PC-3 (cell line): Measurements from ENCODE around the gene SLC24A3. TPM values are rescaled to one million over a fixed set of nuclear protein-coding genes. Genes with fewer than 3 reads are reported as not detected.

Experiments used
- ATAC-seq: fragments of 200-7000 bp; cut with Tn5 transposase; 2 replicates; pipeline ENCODE4 v1.9.1; 2020; ENCODE audit warnings: mild to moderate bottlenecking, moderate library complexity
- BruUV-seq: library from RNA; stranded (reverse); fragments of 400-500 nt; replicated peaks from 2 replicates; lab custom pipeline; 2021; lab: Mats Ljungman, UMichigan
- CTCF ChIA-PET: fragments of 300-600 bp; sonication (Branson Sonifier 250); formaldehyde crosslinking; loops from one replicate; lab custom pipeline; 2022; ENCODE audit warnings: antibody characterized with exemption; lab: Charles Lee
- POLR2A ChIA-PET: fragments of 300-600 bp; sonication (Branson Sonifier 250); formaldehyde crosslinking; loops from one replicate; lab custom pipeline; 2022; ENCODE audit warnings: antibody characterized with exemption; ENCODE audit not compliant: unreplicated experiment; lab: Charles Lee
- DNase-seq: peaks from one replicate; pipeline ENCODE4 v3.0.0-alpha.2; 2015
- H2AFZ ChIP-seq: fragments of 300-600 bp; sonication (generic); 2 replicates; pipeline ENCODE4 v1.6.0; 2016; ENCODE audit warnings: antibody characterized with exemption, low read length
- H3F3A ChIP-seq: fragments of 300-600 bp; sonication (generic); one replicate; pipeline ENCODE4 v1.6.0; 2017; ENCODE audit warnings: antibody characterized with exemption, low read length, control low read depth, mild to moderate bottlenecking; ENCODE audit not compliant: unreplicated experiment
- H3K27ac ChIP-seq: fragments of 300-600 bp; sonication (generic); 2 replicates; pipeline ENCODE4 v1.5.1; 2016; ENCODE audit warnings: mild to moderate bottlenecking, low read length
- H3K27me3 ChIP-seq: fragments of 300-600 bp; sonication (generic); 2 replicates; pipeline ENCODE4 v1.6.1; 2016; ENCODE audit warnings: low read length, mixed read lengths
- H3K36me3 ChIP-seq: fragments of 300-600 bp; sonication (generic); 2 replicates; pipeline ENCODE4 v1.6.1; 2016; ENCODE audit warnings: low read depth, mixed run types, low read length, mixed read lengths
- H3K4me1 ChIP-seq: fragments of 300-600 bp; sonication (generic); 2 replicates; pipeline ENCODE4 v1.5.1; 2016; ENCODE audit warnings: low read length; ENCODE audit not compliant: insufficient read depth
- H3K4me2 ChIP-seq: fragments of 300-600 bp; sonication (generic); 2 replicates; pipeline ENCODE4 v1.6.0; 2016; ENCODE audit warnings: low read length
- H3K4me3 ChIP-seq: fragments of 300-600 bp; sonication (generic); 2 replicates; pipeline ENCODE4 v1.5.1; 2016; ENCODE audit warnings: mild to moderate bottlenecking, low read length, mixed read lengths
- H3K79me2 ChIP-seq: fragments of 300-600 bp; sonication (generic); 2 replicates; pipeline ENCODE4 v1.6.1; 2017; ENCODE audit warnings: low read length, mixed read lengths
- H3K9ac ChIP-seq: fragments of 300-600 bp; sonication (generic); 2 replicates; pipeline ENCODE4 v1.6.0; 2016; ENCODE audit warnings: mild to moderate bottlenecking, low read length
- H3K9me2 ChIP-seq: fragments of 300-600 bp; sonication (generic); replicated peaks from 2 replicates; pipeline ENCODE4 v1.6.1; 2016; ENCODE audit warnings: mixed run types, low read length, mixed read lengths
- H3K9me3 ChIP-seq: fragments of 300-600 bp; sonication (generic); 2 replicates; pipeline ENCODE4 v1.6.1; 2016; ENCODE audit warnings: low read length, mixed read lengths
- H4K20me1 ChIP-seq: fragments of 300-600 bp; sonication (generic); 2 replicates; pipeline ENCODE4 v1.6.1; 2016; ENCODE audit warnings: low read length, mixed read lengths
- CTCF ChIP-seq: fragments of 300-600 bp; sonication (generic); conservative IDR thresholded peaks from 2 replicates; pipeline ENCODE4 v1.5.1; 2017; ENCODE audit warnings: antibody characterized with exemption, low read depth, mild to moderate bottlenecking, low read length
- EZH2 ChIP-seq: fragments of 300-600 bp; sonication (generic); IDR thresholded peaks from one replicate; pipeline ENCODE4 v1.6.1; 2017; ENCODE audit warnings: antibody characterized with exemption, mild to moderate bottlenecking, low read length; ENCODE audit not compliant: unreplicated experiment
- EZH2phosphoT487 ChIP-seq: fragments of 300-600 bp; sonication (generic); IDR thresholded peaks from 2 replicates; pipeline ENCODE4 v1.6.1; 2018; ENCODE audit warnings: mild to moderate bottlenecking, antibody characterized with exemption, low read length, borderline replicate concordance
- intact Hi-C: fragments of 100-400 bp; cut with micrococcal nuclease; formaldehyde crosslinking; loops from 2 replicates; pipeline ENCODE4 v1.9.0; 2023
- total RNA-seq: library from RNA; depleted of rRNA; stranded (reverse); fragments of >200 nt; gene quantifications from 2 replicates; pipeline ENCODE4 v1.2.3, GENCODE V29; 2014

The SLC24A3 gene
- total RNA-seq, 1 experiment from 2014 or later: 0.11 TPM

- Histone ChIP-seq H3K27ac (no peak overlapping the region), H3K9me2 (no peaks in the 10 kb centered on the region), H3K27me3 (peaks cover 65% of the 10 kb centered on the region), H3K9ac (no peak overlapping the region), H3K4me2 (no peak overlapping the region), H3K4me1 (no peaks in the 10 kb centered on the region), H4K20me1 (no peaks in the 10 kb centered on the region), H3K36me3 (no peaks in the 10 kb centered on the region), H3F3A (no peaks in the 10 kb centered on the region), H3K9me3 (no peaks in the 10 kb centered on the region), H3K4me3 (no peak overlapping the region), H3K79me2 (no peaks in the 10 kb centered on the region), H2AFZ (no peak overlapping the region)
- ChIA-PET CTCF (no interaction called here), POLR2A (no interaction called here)
- DNase-seq: no peak
- no TSS peak for BruUV-seq
- TF ChIP-seq EZH2phosphoT487: no peak
- TF ChIP-seq CTCF: no peak
- TF ChIP-seq EZH2: no peak
- intact Hi-C loops: no loop called here
- no peak for ATAC-seq
Measured at GRCh38 chr20:19555726-19556125, 343.3 kb downstream of the SLC24A3 start.

- Histone ChIP-seq H2AFZ (no peak overlapping the region), H3K9ac (no peak overlapping the region), H3K4me2 (no peak overlapping the region), H3K27ac (no peak overlapping the region), H4K20me1 (no peaks in the 10 kb centered on the region), H3F3A (no peaks in the 10 kb centered on the region), H3K9me2 (no peaks in the 10 kb centered on the region), H3K27me3 (peaks cover 65% of the 10 kb centered on the region), H3K79me2 (no peaks in the 10 kb centered on the region), H3K4me1 (no peaks in the 10 kb centered on the region), H3K36me3 (no peaks in the 10 kb centered on the region), H3K4me3 (no peak overlapping the region), H3K9me3 (no peaks in the 10 kb centered on the region)
- CTCF ChIA-PET: no interaction called here
- POLR2A ChIA-PET: no interaction called here
- BruUV-seq: no TSS peak
- TF ChIP-seq CTCF (no peak), EZH2 (no peak), EZH2phosphoT487 (no peak)
- no peak for ATAC-seq
- intact Hi-C loops: no loop called here
- DNase-seq: no peak
Measured at GRCh38 chr20:19557291-19557690, 344.8 kb downstream of the SLC24A3 start.

GRCh38 chr20:19560881-19561480 is 348.5 kb downstream of the SLC24A3 start:
- CTCF ChIA-PET: no interaction called here
- H3K9ac ChIP-seq: no peak overlapping the region
- no peaks in the 10 kb centered on the region for H3K79me2 ChIP-seq
- TF ChIP-seq CTCF (no peak), EZH2 (no peak), EZH2phosphoT487 (no peak)
- H3K9me3 ChIP-seq: no peaks in the 10 kb centered on the region
- no peaks in the 10 kb centered on the region for H3K4me1 ChIP-seq
- BruUV-seq: no TSS peak
- intact Hi-C loops: no loop called here
- H2AFZ ChIP-seq: no peak overlapping the region
- H3K9me2 ChIP-seq: no peaks in the 10 kb centered on the region
- no peak for DNase-seq
- H3K27me3 ChIP-seq: peaks cover 72% of the 10 kb centered on the region
- POLR2A ChIA-PET: no interaction called here
- H3K4me3 ChIP-seq: no peak overlapping the region
- no peaks in the 10 kb centered on the region for H4K20me1 ChIP-seq
- no peak for ATAC-seq
- H3F3A ChIP-seq: no peaks in the 10 kb centered on the region
- no peak overlapping the region for H3K27ac ChIP-seq
- H3K36me3 ChIP-seq: no peaks in the 10 kb centered on the region
- no peak overlapping the region for H3K4me2 ChIP-seq
